ENCODE results near the gene RAB27A.

The RAB27A gene

DNA sequence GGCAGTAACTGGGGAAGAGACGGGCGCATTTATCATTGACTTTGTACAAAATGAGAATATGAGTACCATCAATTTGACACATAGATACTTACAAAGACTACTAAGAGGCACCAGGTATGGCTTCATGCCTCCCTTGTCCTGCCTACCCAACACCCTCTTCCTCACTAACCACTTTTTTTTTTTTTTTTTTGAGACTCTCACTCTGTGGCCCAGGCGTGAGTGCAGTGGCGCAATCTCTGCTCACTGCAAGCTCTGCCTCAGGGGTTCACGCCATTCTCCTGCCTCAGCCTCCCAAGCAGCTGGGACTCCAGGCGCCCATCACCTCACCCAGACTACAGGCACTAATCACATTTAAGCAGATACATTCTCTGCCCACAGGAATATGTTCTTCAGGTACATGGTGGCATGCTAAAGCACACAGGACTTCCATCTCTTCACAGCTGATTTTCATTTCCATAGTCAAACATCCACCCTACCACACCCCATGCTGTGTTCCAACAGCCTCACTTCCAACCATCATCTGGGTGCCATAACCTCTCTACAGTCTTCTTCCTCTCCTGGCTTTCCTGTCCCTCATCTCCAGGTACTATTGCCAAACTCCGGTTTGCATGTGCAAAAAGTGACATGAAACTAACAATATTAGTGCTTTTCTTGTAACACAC is 41.7 kb downstream of the RAB27A start:
- no peak overlapping the region for H3K4me2 ChIP-seq (ENCODE audit: low read length)
- H3K36me3 ChIP-seq (ENCODE audit: control insufficient read depth, insufficient read depth, low read length), result no peaks in the 10 kb centered on the region
- H3K4me1 ChIP-seq, result no peaks in the 10 kb centered on the region
- no peak overlapping the region for H2AFZ ChIP-seq
- no peak overlapping the region for H3K4me3 ChIP-seq (ENCODE audit: low read depth, low read length)
- H3K79me2 ChIP-seq, result no peaks in the 10 kb centered on the region
- no peaks in the 10 kb centered on the region for H3K9me3 ChIP-seq (ENCODE audit: control insufficient read depth, low read length)
- no peak overlapping the region for H3K27ac ChIP-seq
- no peak overlapping the region for H3K9ac ChIP-seq
- H3K27me3 ChIP-seq (ENCODE audit: control insufficient read depth, insufficient read depth, low read length), result no peaks in the 10 kb centered on the region
- TF ChIP-seq, protein P1, sequence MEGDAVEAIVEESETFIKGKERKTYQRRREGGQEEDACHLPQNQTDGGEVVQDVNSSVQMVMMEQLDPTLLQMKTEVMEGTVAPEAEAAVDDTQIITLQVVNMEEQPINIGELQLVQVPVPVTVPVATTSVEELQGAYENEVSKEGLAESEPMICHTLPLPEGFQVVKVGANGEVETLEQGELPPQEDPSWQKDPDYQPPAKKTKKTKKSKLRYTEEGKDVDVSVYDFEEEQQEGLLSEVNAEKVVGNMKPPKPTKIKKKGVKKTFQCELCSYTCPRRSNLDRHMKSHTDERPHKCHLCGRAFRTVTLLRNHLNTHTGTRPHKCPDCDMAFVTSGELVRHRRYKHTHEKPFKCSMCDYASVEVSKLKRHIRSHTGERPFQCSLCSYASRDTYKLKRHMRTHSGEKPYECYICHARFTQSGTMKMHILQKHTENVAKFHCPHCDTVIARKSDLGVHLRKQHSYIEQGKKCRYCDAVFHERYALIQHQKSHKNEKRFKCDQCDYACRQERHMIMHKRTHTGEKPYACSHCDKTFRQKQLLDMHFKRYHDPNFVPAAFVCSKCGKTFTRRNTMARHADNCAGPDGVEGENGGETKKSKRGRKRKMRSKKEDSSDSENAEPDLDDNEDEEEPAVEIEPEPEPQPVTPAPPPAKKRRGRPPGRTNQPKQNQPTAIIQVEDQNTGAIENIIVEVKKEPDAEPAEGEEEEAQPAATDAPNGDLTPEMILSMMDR (IDR thresholded peaks at IDR 0.05), result no peak

DNA sequence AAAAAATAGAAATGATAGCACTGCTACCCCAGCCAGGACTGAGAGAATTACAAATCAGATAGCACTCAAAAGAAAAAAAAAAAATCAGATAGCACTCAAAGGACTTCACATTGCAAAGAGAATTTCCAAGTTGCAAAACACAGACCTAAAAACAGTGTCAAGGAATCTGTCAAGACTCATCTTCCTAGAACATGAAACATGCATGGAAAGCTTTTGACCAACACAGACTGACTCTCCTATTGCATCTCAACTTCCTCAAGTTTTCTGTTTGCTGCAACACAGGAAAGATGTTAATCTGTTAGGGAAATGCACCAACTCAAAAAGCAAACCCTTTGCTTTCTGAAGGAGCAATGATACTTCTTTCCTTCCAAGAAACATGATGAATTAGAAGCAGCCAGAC is 42.3 kb downstream of the RAB27A start:
- Histone ChIP-seq H3K4me3 (ENCODE audit: low read depth, low read length) (no peak overlapping the region), H3K27ac (no peak overlapping the region), H3K79me2 (no peaks in the 10 kb centered on the region), H3K9ac (no peak overlapping the region), H3K4me1 (no peaks in the 10 kb centered on the region), H2AFZ (no peak overlapping the region), H3K27me3 (ENCODE audit: control insufficient read depth, insufficient read depth, low read length) (no peaks in the 10 kb centered on the region), H3K36me3 (ENCODE audit: control insufficient read depth, insufficient read depth, low read length) (no peaks in the 10 kb centered on the region), H3K9me3 (ENCODE audit: control insufficient read depth, low read length) (no peaks in the 10 kb centered on the region), H3K4me2 (ENCODE audit: low read length) (no peak overlapping the region)
- TF ChIP-seq, protein P1 (IDR thresholded peaks at IDR 0.05), result no peak

DNA sequence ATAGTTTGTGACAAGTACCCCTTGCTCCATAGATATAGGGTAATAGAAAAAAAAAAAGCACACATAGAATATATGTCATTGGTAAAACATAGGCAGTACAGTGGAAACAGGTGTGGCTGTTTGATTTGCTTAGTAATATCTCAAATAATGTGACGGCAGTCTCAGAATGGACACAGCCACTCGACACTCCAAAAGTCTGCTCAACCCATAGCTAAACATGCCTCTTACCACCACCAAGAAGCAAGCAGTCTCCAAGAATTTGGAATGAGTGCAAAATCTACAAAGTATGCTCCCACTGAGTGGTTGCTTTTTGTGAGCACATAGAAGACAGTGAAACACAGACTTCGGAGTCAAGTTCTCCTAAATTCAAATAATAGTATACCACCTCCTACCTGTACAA is 43.0 kb downstream of the RAB27A start:
- Histone ChIP-seq H2AFZ (no peak overlapping the region), H3K79me2 (no peaks in the 10 kb centered on the region), H3K27ac (no peak overlapping the region), H3K36me3 (ENCODE audit: control insufficient read depth, insufficient read depth, low read length) (no peaks in the 10 kb centered on the region), H3K4me3 (ENCODE audit: low read depth, low read length) (no peak overlapping the region), H3K4me1 (no peaks in the 10 kb centered on the region), H3K9ac (no peak overlapping the region), H3K4me2 (ENCODE audit: low read length) (no peak overlapping the region), H3K9me3 (ENCODE audit: control insufficient read depth, low read length) (no peaks in the 10 kb centered on the region), H3K27me3 (ENCODE audit: control insufficient read depth, insufficient read depth, low read length) (no peaks in the 10 kb centered on the region)
- TF ChIP-seq, protein P1 (IDR thresholded peaks at IDR 0.05), result no peak

DNA sequence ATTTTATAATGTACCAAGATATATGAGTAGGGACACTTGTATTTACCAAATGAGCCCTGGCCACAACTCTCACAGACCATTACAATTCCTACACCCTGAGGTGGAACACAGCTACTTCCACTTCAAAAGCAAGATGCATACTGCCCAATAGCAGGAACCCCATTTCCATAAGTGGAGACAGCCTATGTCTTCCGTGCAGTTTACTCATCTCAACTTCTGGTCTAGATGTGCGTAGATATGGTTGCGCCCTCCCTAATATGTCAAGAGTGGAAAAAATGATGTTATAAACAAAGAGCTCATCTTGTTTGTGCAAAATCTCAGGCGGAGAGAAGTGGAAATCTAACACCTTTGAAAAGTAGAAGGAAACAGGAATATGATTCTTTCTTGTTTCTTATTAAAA is 44.6 kb downstream of the RAB27A start:
- H2AFZ ChIP-seq, result no peak overlapping the region
- H3K9me3 ChIP-seq (ENCODE audit: control insufficient read depth, low read length), result no peaks in the 10 kb centered on the region
- TF ChIP-seq, protein P1 (IDR thresholded peaks at IDR 0.05), result no peak
- no peak overlapping the region for H3K4me2 ChIP-seq (ENCODE audit: low read length)
- H3K4me1 ChIP-seq, result no peaks in the 10 kb centered on the region
- no peak overlapping the region for H3K27ac ChIP-seq
- no peak overlapping the region for H3K9ac ChIP-seq
- H3K4me3 ChIP-seq (ENCODE audit: low read depth, low read length), result no peak overlapping the region
- H3K79me2 ChIP-seq, result no peaks in the 10 kb centered on the region
- no peaks in the 10 kb centered on the region for H3K27me3 ChIP-seq (ENCODE audit: control insufficient read depth, insufficient read depth, low read length)
- H3K36me3 ChIP-seq (ENCODE audit: control insufficient read depth, insufficient read depth, low read length), result no peaks in the 10 kb centered on the region

DNA sequence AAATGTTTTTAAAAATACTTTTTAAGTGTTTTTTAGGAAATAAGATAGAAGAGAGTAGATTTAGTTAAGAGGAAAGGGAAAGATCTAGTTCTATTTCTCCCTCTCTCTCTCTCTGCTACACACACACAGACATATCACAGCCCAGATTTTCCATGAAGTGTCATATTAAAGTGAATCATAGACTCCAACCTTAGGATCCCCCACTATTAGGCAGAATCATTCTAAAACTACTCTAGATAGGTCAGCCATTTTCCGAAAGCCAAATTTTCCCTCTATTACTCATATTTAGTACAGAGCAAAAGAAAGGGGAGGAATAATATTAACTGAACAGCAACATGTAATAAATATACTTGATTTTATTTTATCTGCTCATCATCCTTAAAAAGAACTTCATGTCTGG is 47.7 kb downstream of the RAB27A start:
- Histone ChIP-seq H3K4me3 (ENCODE audit: low read depth, low read length) (no peak overlapping the region), H3K9ac (no peak overlapping the region), H3K27ac (no peak overlapping the region), H3K4me2 (ENCODE audit: low read length) (no peak overlapping the region), H3K27me3 (ENCODE audit: control insufficient read depth, insufficient read depth, low read length) (no peaks in the 10 kb centered on the region), H3K79me2 (no peaks in the 10 kb centered on the region), H3K4me1 (no peaks in the 10 kb centered on the region), H3K36me3 (ENCODE audit: control insufficient read depth, insufficient read depth, low read length) (no peaks in the 10 kb centered on the region), H3K9me3 (ENCODE audit: control insufficient read depth, low read length) (no peaks in the 10 kb centered on the region), H2AFZ (no peak overlapping the region)
- TF ChIP-seq, protein P1 (IDR thresholded peaks at IDR 0.05), result no peak
